ENCODE results near the gene CYGB. TPM values are rescaled to one million over a fixed set of nuclear protein-coding genes. Genes with fewer than 3 reads are reported as not detected.

The CYGB gene
- total RNA-seq, 1 donor = 39.1 TPM

- Histone ChIP-seq H3K4me1 (ENCODE audit: insufficient read depth, low read length) (peaks cover 40% of the 10 kb centered on the region), H3K27ac (ENCODE audit: low read depth, low read length) (peak overlapping the region; percentile 44), H3K79me2 (ENCODE audit: insufficient read depth, low read length) (peaks cover 16% of the 10 kb centered on the region), H3K36me3 (ENCODE audit: insufficient read depth, low read length) (no peaks in the 10 kb centered on the region), H2AFZ (ENCODE audit: low read length) (peak overlapping the region; percentile 96), H4K20me1 (ENCODE audit: insufficient read depth, low read length) (no peaks in the 10 kb centered on the region), H3K9me3 (ENCODE audit: low read depth, low read length) (no peaks in the 10 kb centered on the region), H3K4me2 (ENCODE audit: insufficient read depth, low read length) (peak overlapping the region; percentile 86), H3K4me3 (ENCODE audit: insufficient read depth, low read length) (peak overlapping the region; percentile 80), H3K27me3 (ENCODE audit: insufficient read depth, low read length) (no peaks in the 10 kb centered on the region)
- TF ChIP-seq, protein P1, sequence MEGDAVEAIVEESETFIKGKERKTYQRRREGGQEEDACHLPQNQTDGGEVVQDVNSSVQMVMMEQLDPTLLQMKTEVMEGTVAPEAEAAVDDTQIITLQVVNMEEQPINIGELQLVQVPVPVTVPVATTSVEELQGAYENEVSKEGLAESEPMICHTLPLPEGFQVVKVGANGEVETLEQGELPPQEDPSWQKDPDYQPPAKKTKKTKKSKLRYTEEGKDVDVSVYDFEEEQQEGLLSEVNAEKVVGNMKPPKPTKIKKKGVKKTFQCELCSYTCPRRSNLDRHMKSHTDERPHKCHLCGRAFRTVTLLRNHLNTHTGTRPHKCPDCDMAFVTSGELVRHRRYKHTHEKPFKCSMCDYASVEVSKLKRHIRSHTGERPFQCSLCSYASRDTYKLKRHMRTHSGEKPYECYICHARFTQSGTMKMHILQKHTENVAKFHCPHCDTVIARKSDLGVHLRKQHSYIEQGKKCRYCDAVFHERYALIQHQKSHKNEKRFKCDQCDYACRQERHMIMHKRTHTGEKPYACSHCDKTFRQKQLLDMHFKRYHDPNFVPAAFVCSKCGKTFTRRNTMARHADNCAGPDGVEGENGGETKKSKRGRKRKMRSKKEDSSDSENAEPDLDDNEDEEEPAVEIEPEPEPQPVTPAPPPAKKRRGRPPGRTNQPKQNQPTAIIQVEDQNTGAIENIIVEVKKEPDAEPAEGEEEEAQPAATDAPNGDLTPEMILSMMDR (IDR thresholded peaks at IDR 0.05; ENCODE audit: extremely low read depth, low read depth, low read length) = no peak
- peak; percentile 80 for DNase-seq (ENCODE audit: insufficient read length, low spot score, missing footprints)
These were observed 35.6 kb downstream of the CYGB start for GRCh38 chr17:76501827-76502307.

GRCh38 chr17:76501018-76501826 lies 36.3 kb downstream of the CYGB start, which contains the start of gene RHBDF2:
Gene RHBDF2, minus strand, starts transcription at chr17:76501423. Its CDS starts 19,899 bp downstream, at chr17:76481524.
- Histone ChIP-seq H3K79me2 (ENCODE audit: insufficient read depth, low read length) (peaks cover 18% of the 10 kb centered on the region), H2AFZ (ENCODE audit: low read length) (peak within 1 kb of the TSS; percentile 96), H3K4me2 (ENCODE audit: insufficient read depth, low read length) (peak within 1 kb of the TSS; percentile 86), H3K9me3 (ENCODE audit: low read depth, low read length) (no peaks in the 10 kb centered on the region), H3K27ac (ENCODE audit: low read depth, low read length) (peak within 1 kb of the TSS; percentile 44), H3K36me3 (ENCODE audit: insufficient read depth, low read length) (no peaks in the 10 kb centered on the region), H3K4me1 (ENCODE audit: insufficient read depth, low read length) (peaks cover 36% of the 10 kb centered on the region), H4K20me1 (ENCODE audit: insufficient read depth, low read length) (no peaks in the 10 kb centered on the region), H3K27me3 (ENCODE audit: insufficient read depth, low read length) (no peaks in the 10 kb centered on the region), H3K4me3 (ENCODE audit: insufficient read depth, low read length) (peak within 1 kb of the TSS; percentile 80)
- peak; percentile 98 for DNase-seq (ENCODE audit: insufficient read length, low spot score, missing footprints)
- TF ChIP-seq, protein P1 (IDR thresholded peaks at IDR 0.05; ENCODE audit: extremely low read depth, low read depth, low read length) = no peak

GRCh38 chr17:76500747-76501017 lies 36.8 kb downstream of the CYGB start:
- no peak for DNase-seq (ENCODE audit: insufficient read length, low spot score, missing footprints)
- peak overlapping the region; percentile 63 for H2AFZ ChIP-seq (ENCODE audit: low read length)
- no peaks in the 10 kb centered on the region for H4K20me1 ChIP-seq (ENCODE audit: insufficient read depth, low read length)
- no peaks in the 10 kb centered on the region for H3K27me3 ChIP-seq (ENCODE audit: insufficient read depth, low read length)
- H3K4me3 ChIP-seq (ENCODE audit: insufficient read depth, low read length) = peak overlapping the region; percentile 80
- H3K27ac ChIP-seq (ENCODE audit: low read depth, low read length) = peak overlapping the region; percentile 1
- peaks cover 19% of the 10 kb centered on the region for H3K79me2 ChIP-seq (ENCODE audit: insufficient read depth, low read length)
- peaks cover 36% of the 10 kb centered on the region for H3K4me1 ChIP-seq (ENCODE audit: insufficient read depth, low read length)
- no peaks in the 10 kb centered on the region for H3K9me3 ChIP-seq (ENCODE audit: low read depth, low read length)
- TF ChIP-seq, protein P1 (IDR thresholded peaks at IDR 0.05; ENCODE audit: extremely low read depth, low read depth, low read length) = no peak
- peak overlapping the region; percentile 86 for H3K4me2 ChIP-seq (ENCODE audit: insufficient read depth, low read length)
- H3K36me3 ChIP-seq (ENCODE audit: insufficient read depth, low read length) = no peaks in the 10 kb centered on the region

DNA sequence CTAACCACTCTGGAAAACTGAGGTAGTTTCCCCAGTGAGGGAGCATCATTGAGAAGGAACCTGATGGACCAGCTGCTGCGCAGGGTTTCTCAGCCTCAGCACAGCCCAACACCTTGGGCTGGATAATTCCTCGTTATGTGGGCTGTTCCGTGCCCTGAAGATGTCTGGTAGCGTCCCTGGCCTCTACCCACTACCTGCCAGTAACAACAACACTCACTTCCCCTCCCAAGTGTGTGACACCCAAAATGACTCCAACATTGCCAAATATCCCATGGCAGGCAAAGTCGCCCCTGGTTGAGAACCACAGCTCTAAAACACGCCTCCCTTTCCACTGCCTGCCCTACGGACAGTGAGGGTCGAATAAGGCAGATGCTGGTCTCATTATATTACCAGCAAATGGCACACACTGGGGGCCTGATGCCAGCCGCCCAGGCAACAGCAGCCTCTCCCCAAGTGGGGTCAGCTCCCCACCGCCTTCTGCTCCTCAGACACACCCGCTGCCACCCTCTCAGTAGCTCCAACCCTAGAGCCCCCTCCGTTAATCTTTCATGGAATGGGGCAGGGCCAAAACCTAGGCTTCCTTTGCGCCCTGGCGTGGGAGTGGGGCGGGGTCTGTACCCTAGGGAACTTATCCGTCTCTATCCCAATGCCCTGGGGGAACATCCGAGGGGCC lies 37.3 kb downstream of the CYGB start:
- Histone ChIP-seq H3K4me2 (ENCODE audit: insufficient read depth, low read length) (peak overlapping the region; percentile 86), H3K36me3 (ENCODE audit: insufficient read depth, low read length) (no peaks in the 10 kb centered on the region), H3K79me2 (ENCODE audit: insufficient read depth, low read length) (peaks cover 19% of the 10 kb centered on the region), H2AFZ (ENCODE audit: low read length) (no peak overlapping the region), H4K20me1 (ENCODE audit: insufficient read depth, low read length) (no peaks in the 10 kb centered on the region), H3K9me3 (ENCODE audit: low read depth, low read length) (no peaks in the 10 kb centered on the region), H3K27ac (ENCODE audit: low read depth, low read length) (no peak overlapping the region), H3K27me3 (ENCODE audit: insufficient read depth, low read length) (no peaks in the 10 kb centered on the region), H3K4me1 (ENCODE audit: insufficient read depth, low read length) (peaks cover 36% of the 10 kb centered on the region), H3K4me3 (ENCODE audit: insufficient read depth, low read length) (peak overlapping the region; percentile 80)
- peak; percentile 53 for DNase-seq (ENCODE audit: insufficient read length, low spot score, missing footprints)
- TF ChIP-seq, protein P1 (IDR thresholded peaks at IDR 0.05; ENCODE audit: extremely low read depth, low read depth, low read length) = no peak
